Suprapubic skin (tissue), 4 donors: Measurements from ENCODE around the gene HOXB9.

ENCODE experiments used
- EP300 ChIP-seq: sonication (generic); formaldehyde crosslinking; IDR thresholded peaks from one replicate; pipeline ENCODE4 v1.6.1; 2017; ENCODE audit warnings: antibody characterized with exemption
- POLR2AphosphoS5 ChIP-seq, 3 donors: sonication (generic); formaldehyde crosslinking; IDR thresholded peaks; one replicate each; pipeline ENCODE4 v1.6.1; 2017; ENCODE audit warnings: antibody characterized with exemption in 3 of 3
- TF ChIP-seq, protein P1 (sequence below), 2 donors: fragments of 200-600 bp in 1 of 2; fragments of 450-650 bp in 1 of 2; sonication (generic) in 1 of 2; IDR thresholded peaks; one replicate each; pipeline ENCODE4 v1.5.1; 2016 to 2019; ENCODE audit warnings: antibody characterized with exemption in 2 of 2, mild to moderate bottlenecking in 1 of 2, moderate library complexity in 1 of 2

DNA sequence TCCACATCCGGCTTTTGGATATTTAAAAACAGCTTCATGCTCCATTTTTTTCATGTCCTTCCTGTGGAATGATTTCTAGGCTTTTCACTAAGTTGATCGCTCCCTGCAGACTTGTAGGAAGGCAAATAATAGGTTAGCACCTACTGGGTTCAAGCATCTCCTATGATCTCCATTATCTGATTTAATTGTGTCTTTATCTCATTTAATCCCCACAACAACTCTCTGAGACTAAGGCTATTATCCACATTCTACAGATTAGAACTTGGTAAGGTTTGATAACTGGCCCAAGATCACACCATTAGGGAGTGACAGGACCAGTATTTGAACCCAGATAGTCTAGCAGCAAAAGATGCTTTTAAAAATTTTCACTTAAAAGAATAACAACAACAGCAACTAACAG, 46.2 kb upstream of the HOXB9 start:
- TF ChIP-seq POLR2AphosphoS5 (IDR thresholded peaks at IDR 0.05), result no peak
- TF ChIP-seq, protein P1, sequence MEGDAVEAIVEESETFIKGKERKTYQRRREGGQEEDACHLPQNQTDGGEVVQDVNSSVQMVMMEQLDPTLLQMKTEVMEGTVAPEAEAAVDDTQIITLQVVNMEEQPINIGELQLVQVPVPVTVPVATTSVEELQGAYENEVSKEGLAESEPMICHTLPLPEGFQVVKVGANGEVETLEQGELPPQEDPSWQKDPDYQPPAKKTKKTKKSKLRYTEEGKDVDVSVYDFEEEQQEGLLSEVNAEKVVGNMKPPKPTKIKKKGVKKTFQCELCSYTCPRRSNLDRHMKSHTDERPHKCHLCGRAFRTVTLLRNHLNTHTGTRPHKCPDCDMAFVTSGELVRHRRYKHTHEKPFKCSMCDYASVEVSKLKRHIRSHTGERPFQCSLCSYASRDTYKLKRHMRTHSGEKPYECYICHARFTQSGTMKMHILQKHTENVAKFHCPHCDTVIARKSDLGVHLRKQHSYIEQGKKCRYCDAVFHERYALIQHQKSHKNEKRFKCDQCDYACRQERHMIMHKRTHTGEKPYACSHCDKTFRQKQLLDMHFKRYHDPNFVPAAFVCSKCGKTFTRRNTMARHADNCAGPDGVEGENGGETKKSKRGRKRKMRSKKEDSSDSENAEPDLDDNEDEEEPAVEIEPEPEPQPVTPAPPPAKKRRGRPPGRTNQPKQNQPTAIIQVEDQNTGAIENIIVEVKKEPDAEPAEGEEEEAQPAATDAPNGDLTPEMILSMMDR (IDR thresholded peaks at IDR 0.05), result no peak
- TF ChIP-seq EP300, result no peak
